ENCODE data around the gene MAST2. TPM values are rescaled to one million over a fixed set of nuclear protein-coding genes. Genes with fewer than 3 reads are reported as not detected.

Gene MAST2
- total and polyA plus RNA-seq, 2 of the 13 experiments (the other 11 are each of a cell fraction or from before 2014, with no cell fraction given) = 15.3 to 23.0 TPM

GRCh38 chr1:46003315-46003714, 199.9 kb downstream of the MAST2 start (continued):
- TF ChIP-seq ZBTB4 (CRISPR knock-in tag; IDR thresholded peaks at IDR 0.05; ENCODE audit: borderline replicate concordance) (no peak), ZHX2 (IDR thresholded peaks at IDR 0.05; ENCODE audit: low read depth) (no peak), ZHX2 (CRISPR knock-in tag; IDR thresholded peaks at IDR 0.05; ENCODE audit: borderline replicate concordance) (no peak), ZNF687 (CRISPR knock-in tag; IDR thresholded peaks at IDR 0.05) (0 out of 2 replicates have a peak, but pooled peaks have one; percentile 18), ZHX1 (CRISPR knock-in tag; IDR thresholded peaks at IDR 0.05; ENCODE audit: low read depth) (no peak), ZNF543 (CRISPR knock-in tag; IDR thresholded peaks at IDR 0.05) (no peak), MAFK (conservative IDR thresholded peaks at IDR 0.05 in 1 of 2, IDR thresholded peaks at IDR 0.05 in 1 of 2; ENCODE audit: low read length in 2 of 2) (no peak), THAP7 (CRISPR knock-in tag; IDR thresholded peaks at IDR 0.05) (no peak), ZBTB43 (CRISPR knock-in tag; conservative IDR thresholded peaks at IDR 0.05) (no peak), ZNF629 (CRISPR knock-in tag; conservative IDR thresholded peaks at IDR 0.05) (no peak)

Measured in HepG2 (cell line).